Right atrium auricular region (tissue), 2 donors: ENCODE results near the gene BAHD1. TPM values are rescaled to one million over a fixed set of nuclear protein-coding genes. Genes with fewer than 3 reads are reported as not detected.

Source experiments
- DNase-seq: peaks from one replicate; pipeline ENCODE4 v3.0.0-alpha.2; 2019; ENCODE audit warnings: low spot score
- H3K27ac ChIP-seq, 2 donors: fragments of 200-600 bp; sonication (generic); 1 replicate in 1 of 2; 2 replicates in 1 of 2; pipeline ENCODE4 v1.5.1; 2016 to 2019
- H3K27me3 ChIP-seq, 2 donors: fragments of 200-600 bp; sonication (generic); one replicate each; pipeline versions ENCODE4 v1.5.1 to v1.6.0; 2017 to 2019
- H3K36me3 ChIP-seq: fragments of 200-600 bp; sonication (generic); one replicate; pipeline ENCODE4 v1.5.1; 2016
- H3K4me1 ChIP-seq, 2 donors: fragments of 200-600 bp; sonication (generic); one replicate each; pipeline versions ENCODE4 v1.5.1 to v1.6.0; 2017 to 2019
- H3K4me3 ChIP-seq, 2 donors: fragments of 200-600 bp; sonication (generic); 1 replicate in 1 of 2; 2 replicates in 1 of 2; pipeline ENCODE4 v1.5.1; 2017 to 2019; ENCODE audit warnings: mild to moderate bottlenecking in 1 of 2, moderate library complexity in 1 of 2
- H3K9me3 ChIP-seq, 2 donors: fragments of 200-600 bp; sonication (generic); one replicate each; pipeline ENCODE4 v1.5.1; 2019
- CTCF ChIP-seq, 2 donors: fragments of 200-600 bp; sonication (generic); IDR thresholded peaks; one replicate each; pipeline ENCODE4 v1.5.1; 2019; ENCODE audit warnings: antibody characterized with exemption in 2 of 2
- total RNA-seq, 2 donors: library from RNA; depleted of rRNA; stranded (reverse); fragments of >200 nt; gene quantifications; one replicate each; pipeline ENCODE4 v1.1.0, GENCODE V29; 2016

Gene BAHD1
- total RNA-seq, 2 donors from 2014 or later, result 11.6 to 19.2 TPM

- peaks cover 0 to 25% of the 10 kb centered on the region in 2 donors for H3K4me1 ChIP-seq
- DNase-seq, result no peak
- H3K9me3 ChIP-seq, result no peaks in the 10 kb centered on the region
- no peaks in the 10 kb centered on the region for H3K27me3 ChIP-seq
- peak overlapping the region; percentile 61 to 76 for H3K27ac ChIP-seq
- H3K36me3 ChIP-seq, result no peaks in the 10 kb centered on the region
- no peak for TF ChIP-seq CTCF (IDR thresholded peaks at IDR 0.05)
- no peak overlapping the region for H3K4me3 ChIP-seq
Observed at GRCh38 chr15:40420793-40421192, 20.0 kb upstream of the BAHD1 start.

GRCh38 chr15:40421246-40422157, 19.3 kb upstream of the BAHD1 start:
- Histone ChIP-seq H3K4me1 (peaks cover 0 to 25% of the 10 kb centered on the region in 2 donors), H3K4me3 (no peak overlapping the region), H3K36me3 (no peaks in the 10 kb centered on the region), H3K27me3 (no peaks in the 10 kb centered on the region), H3K9me3 (no peaks in the 10 kb centered on the region), H3K27ac (peak overlapping the region; percentile 61 to 76)
- DNase-seq, result peak; percentile 77
- peak; percentile 91 to 96 for TF ChIP-seq CTCF (IDR thresholded peaks at IDR 0.05)

GRCh38 chr15:40424483-40425115, 16.2 kb upstream of the BAHD1 start:
- no peak overlapping the region for H3K27ac ChIP-seq
- TF ChIP-seq CTCF (IDR thresholded peaks at IDR 0.05), result no peak
- no peaks in the 10 kb centered on the region for H3K27me3 ChIP-seq

GRCh38 chr15:40425681-40426080, 15.1 kb upstream of the BAHD1 start:
- no peak for TF ChIP-seq CTCF (IDR thresholded peaks at IDR 0.05)
- DNase-seq, result no peak
- Histone ChIP-seq H3K4me3 (no peak overlapping the region), H3K27ac (no peak overlapping the region), H3K4me1 (peaks cover 0 to 15% of the 10 kb centered on the region in 2 donors), H3K9me3 (no peaks in the 10 kb centered on the region), H3K27me3 (no peaks in the 10 kb centered on the region), H3K36me3 (no peaks in the 10 kb centered on the region)

More at GRCh38 chr15:40424483-40425115, 16.2 kb upstream of the BAHD1 start:
- no peaks in the 10 kb centered on the region for H3K9me3 ChIP-seq
- H3K36me3 ChIP-seq, result no peaks in the 10 kb centered on the region
- no peak overlapping the region for H3K4me3 ChIP-seq
- DNase-seq, result no peak
- peaks cover 0 to 25% of the 10 kb centered on the region in 2 donors for H3K4me1 ChIP-seq

- no peak overlapping the region for H3K4me3 ChIP-seq
- H3K4me1 ChIP-seq, result no peaks in the 10 kb centered on the region
- DNase-seq, result no peak
- no peaks in the 10 kb centered on the region for H3K9me3 ChIP-seq
- H3K27me3 ChIP-seq, result no peaks in the 10 kb centered on the region
- no peak overlapping the region for H3K27ac ChIP-seq
- H3K36me3 ChIP-seq, result no peaks in the 10 kb centered on the region
- no peak for TF ChIP-seq CTCF (IDR thresholded peaks at IDR 0.05)
Observed at GRCh38 chr15:40427188-40427587, 13.6 kb upstream of the BAHD1 start.
